Measurements from ENCODE around the gene CD300LB. TPM values are rescaled to one million over a fixed set of nuclear protein-coding genes. Genes with fewer than 3 reads are reported as not detected.
"Not testable (repeated sequence)": the region's sequence is repeated elsewhere in the genome, so short reads cannot be mapped to it uniquely, and the experiment has no call there.

CD300LB gene
- total and polyA plus RNA-seq, 2 donors from 2014 or later = 0.91 TPM; not detected in 1

GRCh38 chr17:74497471-74497870, 33.8 kb downstream of the CD300LB start:
- TF ChIP-seq CTCF (IDR thresholded peaks at IDR 0.05; ENCODE audit: borderline replicate concordance, extremely low read depth, insufficient read depth) = no peak
- Histone ChIP-seq H3K4me1 (ENCODE audit: control insufficient read depth in 2 of 3, insufficient read depth in 2 of 3, low read depth in 1 of 3, low read length in 3 of 3) (no peaks in the 10 kb centered on the region), H3K9me3 (ENCODE audit: control insufficient read depth in 2 of 3, insufficient read depth in 1 of 3, low read length in 3 of 3) (no peaks in the 10 kb centered on the region), H3K4me3 (ENCODE audit: low read length in 3 of 3) (no peak overlapping the region), H3K36me3 (ENCODE audit: control insufficient read depth in 2 of 3, insufficient read depth in 3 of 3, low read length in 3 of 3) (no peaks in the 10 kb centered on the region), H3K27ac (ENCODE audit: low read depth in 2 of 2, low read length in 2 of 2) (no peak overlapping the region), H3K9ac (ENCODE audit: low read length in 3 of 3) (no peak overlapping the region), H3K27me3 (ENCODE audit: control insufficient read depth, insufficient read depth, low read length) (no peaks in the 10 kb centered on the region)
- intact Hi-C loops (cut with DNase I) = no loop called here
- no peak for FAIRE-seq
- no peak for DNase-seq

- DNase-seq = peak in 4 of 5 donors; percentile 79 to 91 (median 88)
- TF ChIP-seq CTCF (IDR thresholded peaks at IDR 0.05; ENCODE audit: borderline replicate concordance, extremely low read depth, insufficient read depth) = peak; percentile 90
- peak; percentile 39 for FAIRE-seq
- Histone ChIP-seq H3K9me3 (ENCODE audit: control insufficient read depth in 2 of 3, insufficient read depth in 1 of 3, low read length in 3 of 3) (no peaks in the 10 kb centered on the region), H3K4me1 (ENCODE audit: control insufficient read depth in 2 of 3, insufficient read depth in 2 of 3, low read depth in 1 of 3, low read length in 3 of 3) (no peaks in the 10 kb centered on the region), H3K27me3 (ENCODE audit: control insufficient read depth, insufficient read depth, low read length) (no peaks in the 10 kb centered on the region), H3K4me3 (ENCODE audit: low read length in 3 of 3) (no peak overlapping the region), H3K36me3 (ENCODE audit: control insufficient read depth in 2 of 3, insufficient read depth in 3 of 3, low read length in 3 of 3) (no peaks in the 10 kb centered on the region), H3K27ac (ENCODE audit: low read depth in 2 of 2, low read length in 2 of 2) (no peak overlapping the region), H3K9ac (ENCODE audit: low read length in 3 of 3) (no peak overlapping the region)
- intact Hi-C loops (cut with DNase I) = no loop called here
Measured at GRCh38 chr17:74493331-74493833, 37.9 kb downstream of the CD300LB start.

- FAIRE-seq (no peak), DNase-seq (peak in 1 of 5 donors; percentile 27)
- TF ChIP-seq CTCF (IDR thresholded peaks at IDR 0.05; ENCODE audit: borderline replicate concordance, extremely low read depth, insufficient read depth) = no peak
- no peaks in the 10 kb centered on the region for H3K9me3 ChIP-seq (ENCODE audit: control insufficient read depth in 2 of 3, insufficient read depth in 1 of 3, low read length in 3 of 3)
- no peaks in the 10 kb centered on the region for H3K27me3 ChIP-seq (ENCODE audit: control insufficient read depth, insufficient read depth, low read length)
- no peak overlapping the region for H3K27ac ChIP-seq (ENCODE audit: low read depth in 2 of 2, low read length in 2 of 2)
- intact Hi-C loops (cut with DNase I) = no loop called here
- H3K9ac ChIP-seq (ENCODE audit: low read length in 3 of 3) = no peak overlapping the region
- no peaks in the 10 kb centered on the region for H3K36me3 ChIP-seq (ENCODE audit: control insufficient read depth in 2 of 3, insufficient read depth in 3 of 3, low read length in 3 of 3)
- no peak overlapping the region for H3K4me3 ChIP-seq (ENCODE audit: low read length in 3 of 3)
- no peaks in the 10 kb centered on the region for H3K4me1 ChIP-seq (ENCODE audit: control insufficient read depth in 2 of 3, insufficient read depth in 2 of 3, low read depth in 1 of 3, low read length in 3 of 3)
Measured at GRCh38 chr17:74491626-74492025, 39.6 kb downstream of the CD300LB start.

- Histone ChIP-seq H3K27me3 (ENCODE audit: control insufficient read depth, insufficient read depth, low read length) (no peaks in the 10 kb centered on the region), H3K9me3 (ENCODE audit: control insufficient read depth in 2 of 3, insufficient read depth in 1 of 3, low read length in 3 of 3) (no peaks in the 10 kb centered on the region), H3K9ac (ENCODE audit: low read length in 3 of 3) (no peak overlapping the region), H3K36me3 (ENCODE audit: control insufficient read depth in 2 of 3, insufficient read depth in 3 of 3, low read length in 3 of 3) (no peaks in the 10 kb centered on the region), H3K4me1 (ENCODE audit: control insufficient read depth in 2 of 3, insufficient read depth in 2 of 3, low read depth in 1 of 3, low read length in 3 of 3) (no peaks in the 10 kb centered on the region), H3K4me3 (ENCODE audit: low read length in 3 of 3) (no peak overlapping the region), H3K27ac (ENCODE audit: low read depth in 2 of 2, low read length in 2 of 2) (no peak overlapping the region)
- FAIRE-seq (no peak), DNase-seq (no peak)
- TF ChIP-seq CTCF (IDR thresholded peaks at IDR 0.05; ENCODE audit: borderline replicate concordance, extremely low read depth, insufficient read depth) = no peak
- intact Hi-C loops (cut with DNase I) = no loop called here
Measured at GRCh38 chr17:74490716-74491115, 40.6 kb downstream of the CD300LB start.

- DNase-seq; intact Hi-C loops (cut with DNase I); H3K9me3 ChIP-seq (ENCODE audit: control insufficient read depth in 2 of 3, insufficient read depth in 1 of 3, low read length in 3 of 3); FAIRE-seq; H3K36me3 ChIP-seq (ENCODE audit: control insufficient read depth in 2 of 3, insufficient read depth in 3 of 3, low read length in 3 of 3); H3K9ac ChIP-seq (ENCODE audit: low read length in 3 of 3); H3K4me3 ChIP-seq (ENCODE audit: low read length in 3 of 3); H3K4me1 ChIP-seq (ENCODE audit: control insufficient read depth in 2 of 3, insufficient read depth in 2 of 3, low read depth in 1 of 3, low read length in 3 of 3); H3K27ac ChIP-seq (ENCODE audit: low read depth in 2 of 2, low read length in 2 of 2); H3K27me3 ChIP-seq (ENCODE audit: control insufficient read depth, insufficient read depth, low read length): not testable (repeated sequence)
Measured at GRCh38 chr17:74488276-74488675, 43.0 kb downstream of the CD300LB start.
